GM18508 (cell line): Measurements from ENCODE around the gene PHLDB1.
"Not testable (repeated sequence)": the region's sequence is repeated elsewhere in the genome, so short reads cannot be mapped to it uniquely, and the experiment has no call there.

Source experiments
- ATAC-seq: cut with Tn5 transposase; IDR thresholded peaks from one replicate; pipeline ENCODE4 v1.9.1; 2021; ENCODE audit warnings: moderate number of reproducible peaks; ENCODE audit not compliant: insufficient read depth, unreplicated experiment

PHLDB1 gene

GRCh38 chr11:118605116-118605867 lies 2.1 kb upstream of the PHLDB1 start:
- no peak for ATAC-seq

- ATAC-seq = no peak
These were observed 1.1 kb upstream of the PHLDB1 start for GRCh38 chr11:118606157-118606843.

GRCh38 chr11:118606844-118607228 lies 579 bp upstream of the PHLDB1 start:
- no peak for ATAC-seq

GRCh38 chr11:118608360-118609227 lies 1.2 kb downstream of the PHLDB1 start:
- no peak for ATAC-seq

- ATAC-seq = no peak
These were observed 2.2 kb downstream of the PHLDB1 start for GRCh38 chr11:118609380-118610224.

- no peak for ATAC-seq
These were observed 2.9 kb downstream of the PHLDB1 start for GRCh38 chr11:118610225-118610772.

GRCh38 chr11:118610773-118611432 lies 3.5 kb downstream of the PHLDB1 start:
- no peak for ATAC-seq

GRCh38 chr11:118611433-118611795 lies 4.0 kb downstream of the PHLDB1 start:
- not testable (repeated sequence) for ATAC-seq

- no peak for ATAC-seq
These were observed 5.0 kb downstream of the PHLDB1 start for GRCh38 chr11:118612378-118612777.

GRCh38 chr11:118614511-118614910 lies 7.1 kb downstream of the PHLDB1 start:
- ATAC-seq = no peak

GRCh38 chr11:118615282-118615975 lies 8.0 kb downstream of the PHLDB1 start:
- ATAC-seq = no peak

GRCh38 chr11:118615976-118616371 lies 8.6 kb downstream of the PHLDB1 start:
- no peak for ATAC-seq

GRCh38 chr11:118618115-118618990 lies 10.9 kb downstream of the PHLDB1 start:
- no peak for ATAC-seq

GRCh38 chr11:118618991-118619375 lies 11.6 kb downstream of the PHLDB1 start:
- no peak for ATAC-seq

- no peak for ATAC-seq
These were observed 12.2 kb downstream of the PHLDB1 start for GRCh38 chr11:118619444-118620197.

- no peak for ATAC-seq
These were observed 13.2 kb downstream of the PHLDB1 start for GRCh38 chr11:118620529-118621070.
